GM18520 (cell line): ENCODE results near the gene LGI4.

Experiments
- ATAC-seq: cut with Tn5 transposase; IDR thresholded peaks from one replicate; pipeline ENCODE4 v1.9.1; 2021; ENCODE audit not compliant: unreplicated experiment

Gene LGI4

GRCh38 chr19:35134601-35135242, at the start of gene LGI4:
Gene LGI4 (minus strand): TSS chr19:35135059. CDS start chr19:35134680, 379 bp downstream.
- no peak for ATAC-seq

GRCh38 chr19:35184267-35184666, 49.4 kb upstream of the LGI4 start:
- no peak for ATAC-seq

GRCh38 chr19:35181387-35181786, 46.5 kb upstream of the LGI4 start:
- no peak for ATAC-seq

- ATAC-seq: no peak
These were observed 45.0 kb upstream of the LGI4 start for GRCh38 chr19:35179830-35180229.

GRCh38 chr19:35178701-35179100, 43.8 kb upstream of the LGI4 start:
- ATAC-seq: no peak

GRCh38 chr19:35177377-35178274, 42.8 kb upstream of the LGI4 start:
- no peak for ATAC-seq

GRCh38 chr19:35176181-35176570, 41.3 kb upstream of the LGI4 start:
- no peak for ATAC-seq

- no peak for ATAC-seq
These were observed 39.4 kb upstream of the LGI4 start for GRCh38 chr19:35174226-35174625.

- ATAC-seq: no peak
These were observed 36.9 kb upstream of the LGI4 start for GRCh38 chr19:35171730-35172129.

GRCh38 chr19:35170359-35171061, 35.7 kb upstream of the LGI4 start:
- no peak for ATAC-seq

GRCh38 chr19:35169221-35169995, 34.5 kb upstream of the LGI4 start:
- ATAC-seq: no peak

- no peak for ATAC-seq
These were observed 33.3 kb upstream of the LGI4 start for GRCh38 chr19:35168196-35168595.

- ATAC-seq: no peak
These were observed 32.6 kb upstream of the LGI4 start for GRCh38 chr19:35167251-35168119.

- no peak for ATAC-seq
These were observed 31.5 kb upstream of the LGI4 start for GRCh38 chr19:35166100-35167063.

- no peak for ATAC-seq
These were observed 30.6 kb upstream of the LGI4 start for GRCh38 chr19:35165200-35166058.

- ATAC-seq: no peak
These were observed 29.6 kb upstream of the LGI4 start for GRCh38 chr19:35164418-35164817.

- no peak for ATAC-seq
These were observed 27.8 kb upstream of the LGI4 start for GRCh38 chr19:35162471-35163326.
